ENCODE data around the gene FOLR2. TPM values are rescaled to one million over a fixed set of nuclear protein-coding genes. Genes with fewer than 3 reads are reported as not detected.
"Not testable (repeated sequence)": the region's sequence is repeated elsewhere in the genome, so short reads cannot be mapped to it uniquely, and the experiment has no call there.

FOLR2 gene
- total RNA-seq, 2 experiments from 2014 or later: not detected

DNA sequence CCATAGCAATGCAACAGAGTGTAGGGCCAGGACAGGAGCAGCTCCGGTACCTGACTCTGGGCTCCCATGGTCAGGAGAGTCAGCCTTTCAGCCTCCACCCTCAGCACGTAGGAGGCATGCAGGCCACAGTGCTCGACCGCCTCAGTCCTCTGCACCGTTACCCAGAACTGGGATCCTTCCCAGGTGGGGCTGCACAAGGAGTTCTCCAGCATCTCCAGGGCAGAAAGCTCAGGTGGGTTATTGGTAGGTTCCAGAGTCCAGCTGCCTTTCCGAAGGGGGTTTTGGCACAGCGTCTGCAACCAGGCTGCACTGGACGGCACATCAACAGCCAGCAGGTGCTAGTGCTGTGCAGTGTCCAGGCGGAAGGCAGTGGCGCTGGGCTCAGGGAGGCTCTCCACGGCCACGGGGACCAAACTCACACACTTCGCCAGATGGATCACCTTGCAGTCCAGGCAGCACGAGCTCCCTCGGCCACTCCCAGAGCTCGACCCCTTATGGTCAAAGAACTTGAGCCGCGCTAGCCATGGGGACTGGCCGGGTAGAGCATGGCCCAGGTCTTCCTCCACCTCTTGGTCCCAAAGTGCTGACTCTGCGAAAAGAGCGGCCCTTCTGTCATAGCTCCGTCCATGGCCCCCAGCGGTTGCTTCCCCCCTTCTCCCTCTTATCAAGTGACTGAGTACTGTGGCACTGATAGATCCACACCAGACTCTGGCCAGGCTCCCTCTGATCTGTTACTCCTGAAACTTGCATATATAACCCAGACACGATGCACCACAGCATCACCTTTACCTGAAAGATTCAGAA lies 34.3 kb downstream of the FOLR2 start:
- no peaks in the 10 kb centered on the region for H3K4me1 Mint-ChIP-seq (ENCODE audit: low read depth)
- no peak for DNase-seq
- H3K4me3 Mint-ChIP-seq: no peak overlapping the region
- ChIA-PET POLR2A (no interaction called here), CTCF (no interaction called here)
- no peak overlapping the region for H3K27ac Mint-ChIP-seq
- intact Hi-C loops (cut with micrococcal nuclease): no loop called here
- H3K27me3 Mint-ChIP-seq: peaks cover 18% of the 10 kb centered on the region
- no peaks in the 10 kb centered on the region for H3K36me3 Mint-ChIP-seq
- no peaks in the 10 kb centered on the region for H3K9me3 Mint-ChIP-seq

- H3K36me3 Mint-ChIP-seq: no peaks in the 10 kb centered on the region
- H3K4me1 Mint-ChIP-seq (ENCODE audit: low read depth): no peaks in the 10 kb centered on the region
- POLR2A ChIA-PET: no interaction called here
- H3K27ac Mint-ChIP-seq: no peak overlapping the region
- H3K9me3 Mint-ChIP-seq: no peaks in the 10 kb centered on the region
- H3K27me3 Mint-ChIP-seq: peaks cover 18% of the 10 kb centered on the region
- CTCF ChIA-PET: no interaction called here
- intact Hi-C loops (cut with micrococcal nuclease): no loop called here
- no peak for DNase-seq
- no peak overlapping the region for H3K4me3 Mint-ChIP-seq
These were observed 35.0 kb downstream of the FOLR2 start for GRCh38 chr11:72251614-72252013.

- peaks cover 17% of the 10 kb centered on the region for H3K27me3 Mint-ChIP-seq
- H3K36me3 Mint-ChIP-seq: no peaks in the 10 kb centered on the region
- H3K27ac Mint-ChIP-seq: no peak overlapping the region
- intact Hi-C loops (cut with micrococcal nuclease): no loop called here
- H3K9me3 Mint-ChIP-seq: no peaks in the 10 kb centered on the region
- DNase-seq: no peak
- H3K4me1 Mint-ChIP-seq (ENCODE audit: low read depth): no peaks in the 10 kb centered on the region
- CTCF ChIA-PET: no interaction called here
- POLR2A ChIA-PET: no interaction called here
- no peak overlapping the region for H3K4me3 Mint-ChIP-seq
These were observed 36.8 kb downstream of the FOLR2 start for GRCh38 chr11:72253392-72253791.

GRCh38 chr11:72254299-72254993 lies 37.9 kb downstream of the FOLR2 start:
- POLR2A ChIA-PET: interaction anchor here (0.9 kb wide), 1 partner anchor 9 kb away, joined by 3 read pairs; no protein-coding TSS in a partner anchor
- intact Hi-C loops (cut with micrococcal nuclease): no loop called here
- no peak overlapping the region for H3K4me3 Mint-ChIP-seq
- peaks cover 15% of the 10 kb centered on the region for H3K27me3 Mint-ChIP-seq
- no peaks in the 10 kb centered on the region for H3K9me3 Mint-ChIP-seq
- no peak overlapping the region for H3K27ac Mint-ChIP-seq
- DNase-seq: no peak
- no peaks in the 10 kb centered on the region for H3K36me3 Mint-ChIP-seq
- CTCF ChIA-PET: no interaction called here
- H3K4me1 Mint-ChIP-seq (ENCODE audit: low read depth): no peaks in the 10 kb centered on the region

- POLR2A ChIA-PET: interaction anchor here (0.6 kb wide), 1 partner anchor 1918 kb away, joined by 3 read pairs; no protein-coding TSS in a partner anchor
- Mint-ChIP-seq H3K9me3 (no peaks in the 10 kb centered on the region), H3K4me1 (ENCODE audit: low read depth) (no peaks in the 10 kb centered on the region), H3K4me3 (no peak overlapping the region), H3K27me3 (peaks cover 13% of the 10 kb centered on the region), H3K36me3 (no peaks in the 10 kb centered on the region), H3K27ac (no peak overlapping the region)
- CTCF ChIA-PET: interaction anchor here (0.8 kb wide), 1 partner anchor 10 kb away, joined by 3 read pairs; no protein-coding TSS in a partner anchor
- DNase-seq: no peak
- intact Hi-C loops (cut with micrococcal nuclease): no loop called here
These were observed 41.0 kb downstream of the FOLR2 start for GRCh38 chr11:72257570-72257969.

GRCh38 chr11:72259490-72259889 lies 42.9 kb downstream of the FOLR2 start:
- H3K36me3 Mint-ChIP-seq: no peaks in the 10 kb centered on the region
- DNase-seq: no peak
- no peak overlapping the region for H3K27ac Mint-ChIP-seq
- intact Hi-C loops (cut with micrococcal nuclease): no loop called here
- no peaks in the 10 kb centered on the region for H3K9me3 Mint-ChIP-seq
- peaks cover 15% of the 10 kb centered on the region for H3K27me3 Mint-ChIP-seq
- CTCF ChIA-PET: no interaction called here
- POLR2A ChIA-PET: no interaction called here
- no peak overlapping the region for H3K4me3 Mint-ChIP-seq
- no peaks in the 10 kb centered on the region for H3K4me1 Mint-ChIP-seq (ENCODE audit: low read depth)

DNA sequence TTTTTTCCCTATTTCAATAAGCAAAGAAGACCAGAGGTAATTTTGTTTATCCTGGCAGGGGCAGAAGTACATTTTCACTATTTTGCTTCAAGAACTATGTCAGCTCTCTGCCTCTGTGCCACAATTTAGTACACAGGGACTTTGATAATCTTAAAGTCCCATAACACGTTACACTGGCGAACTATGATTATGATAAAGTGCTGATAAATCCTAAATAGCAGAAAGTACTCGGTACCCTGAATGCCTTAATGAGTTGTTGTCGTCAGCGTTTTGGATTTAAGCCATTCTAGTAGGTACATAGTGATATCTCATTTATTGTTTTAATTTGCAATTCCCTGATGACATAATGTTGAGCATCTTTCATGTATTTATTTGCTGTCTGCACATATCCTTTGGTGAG lies 44.0 kb downstream of the FOLR2 start:
- DNase-seq: no peak
- ChIA-PET CTCF (no interaction called here), POLR2A (no interaction called here)
- Mint-ChIP-seq H3K4me3 (no peak overlapping the region), H3K36me3 (no peaks in the 10 kb centered on the region), H3K27me3 (peaks cover 15% of the 10 kb centered on the region), H3K9me3 (no peaks in the 10 kb centered on the region), H3K4me1 (ENCODE audit: low read depth) (no peaks in the 10 kb centered on the region), H3K27ac (no peak overlapping the region)
- intact Hi-C loops (cut with micrococcal nuclease): no loop called here

- H3K27ac Mint-ChIP-seq: no peak overlapping the region
- H3K27me3 Mint-ChIP-seq: peaks cover 22% of the 10 kb centered on the region
- no peaks in the 10 kb centered on the region for H3K36me3 Mint-ChIP-seq
- DNase-seq: no peak
- no peaks in the 10 kb centered on the region for H3K4me1 Mint-ChIP-seq (ENCODE audit: low read depth)
- H3K4me3 Mint-ChIP-seq: no peak overlapping the region
- intact Hi-C loops (cut with micrococcal nuclease): no loop called here
- ChIA-PET CTCF (no interaction called here), POLR2A (no interaction called here)
- no peaks in the 10 kb centered on the region for H3K9me3 Mint-ChIP-seq
These were observed 46.8 kb downstream of the FOLR2 start for GRCh38 chr11:72263361-72263760.

- Mint-ChIP-seq H3K4me3 (no peak overlapping the region), H3K4me1 (ENCODE audit: low read depth) (peaks cover 5% of the 10 kb centered on the region), H3K27me3 (peaks cover 26% of the 10 kb centered on the region), H3K36me3 (no peaks in the 10 kb centered on the region), H3K27ac (no peak overlapping the region), H3K9me3 (no peaks in the 10 kb centered on the region)
- ChIA-PET POLR2A (no interaction called here), CTCF (interaction anchor here (1.0 to 1.2 kb wide), 3 partner anchors 148 to 169 kb away, joined by 3 read pairs; partner anchors contain the start of gene CLPB)
- no peak for DNase-seq
- intact Hi-C loops (cut with micrococcal nuclease): no loop called here
These were observed 49.4 kb downstream of the FOLR2 start for GRCh38 chr11:72265951-72266350.

DNA sequence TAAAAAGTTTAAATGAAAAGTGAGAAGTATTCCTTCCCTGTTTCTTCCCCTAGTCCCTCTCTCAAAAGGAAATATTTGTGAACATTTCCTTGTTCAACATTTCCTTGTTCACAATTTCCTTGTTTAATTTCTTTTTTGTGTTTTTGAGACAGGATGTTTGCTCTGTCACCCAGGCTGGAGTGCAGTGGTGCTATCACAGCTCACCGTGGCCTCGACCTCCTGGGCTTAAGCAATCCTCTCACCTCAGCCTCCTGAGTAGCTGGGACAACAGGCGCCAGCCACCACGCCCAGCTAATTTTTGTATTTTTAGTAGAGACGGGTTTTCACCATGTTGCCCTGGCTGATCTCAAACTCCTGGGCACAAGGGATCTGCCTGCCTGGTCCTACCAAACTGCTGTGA lies 50.4 kb downstream of the FOLR2 start:
- ChIA-PET POLR2A (interaction anchor here (1.4 kb wide), 1 partner anchor 30 kb away, joined by 3 read pairs; no protein-coding TSS in a partner anchor), CTCF (interaction anchor here (1.0 to 1.9 kb wide), 2 partner anchors 29 to 164 kb away, joined by 3 to 4 read pairs; no protein-coding TSS in a partner anchor)
- H3K9me3 Mint-ChIP-seq; H3K27ac Mint-ChIP-seq; H3K4me1 Mint-ChIP-seq (ENCODE audit: low read depth); H3K4me3 Mint-ChIP-seq; DNase-seq; intact Hi-C loops (cut with micrococcal nuclease); H3K36me3 Mint-ChIP-seq: not testable (repeated sequence)
- H3K27me3 Mint-ChIP-seq: peaks cover 28% of the 10 kb centered on the region

DNA sequence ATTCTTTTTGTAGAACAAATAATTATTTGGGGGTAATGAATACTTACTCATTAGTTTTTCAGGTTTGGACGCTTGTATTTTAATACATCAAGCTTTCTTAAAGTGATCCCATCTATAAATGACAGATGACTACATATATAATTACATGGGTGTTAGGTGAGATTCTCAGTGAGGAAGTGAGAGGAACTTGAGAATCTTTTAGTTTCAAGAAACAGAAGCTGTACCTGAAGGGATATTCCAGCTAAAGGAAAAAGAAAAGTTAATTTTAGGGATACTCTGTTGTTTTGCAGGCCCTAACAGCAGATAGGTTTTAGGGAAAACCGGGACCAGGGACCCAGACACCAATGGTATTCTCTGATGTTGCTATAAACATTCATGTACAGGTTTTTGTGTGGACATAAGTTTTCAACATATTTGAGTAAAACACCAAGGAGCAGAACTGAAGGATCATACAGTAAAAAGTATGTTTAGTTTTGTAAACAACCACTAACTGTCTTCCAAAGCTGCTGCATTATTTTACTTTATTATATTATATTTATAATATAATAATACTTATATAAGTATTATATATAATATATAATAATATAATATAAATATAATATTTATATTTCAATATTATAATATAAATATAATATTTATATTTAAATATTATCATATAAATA lies 51.5 kb downstream of the FOLR2 start:
- ChIA-PET CTCF (interaction anchor here (0.8 to 1.9 kb wide), 4 partner anchors 10 to 162 kb away, joined by 3 to 4 read pairs (median 3); no protein-coding TSS in a partner anchor), POLR2A (interaction anchor here (1.4 kb wide), 1 partner anchor 29 kb away, joined by 3 read pairs; no protein-coding TSS in a partner anchor)
- intact Hi-C loops (cut with micrococcal nuclease): no loop called here
- Mint-ChIP-seq H3K9me3 (no peaks in the 10 kb centered on the region), H3K4me3 (no peak overlapping the region), H3K4me1 (ENCODE audit: low read depth) (peaks cover 7% of the 10 kb centered on the region), H3K27me3 (peaks cover 24% of the 10 kb centered on the region), H3K36me3 (no peaks in the 10 kb centered on the region), H3K27ac (no peak overlapping the region)
- no peak for DNase-seq

Data from activated CD4-positive, alpha-beta memory T cell treated with anti-CD3 and anti-CD28 coated beads for 36 hours (primary cell).